Peyer's patch (tissue), 4 donors: Measurements from ENCODE around the gene OSBPL10.

Source experiments
- CTCF ChIP-seq, 6 experiments: fragments of 450-650 bp in 4 of 6; fragments of 200-600 bp in 2 of 6; sonication (generic) in 1 of 6; IDR thresholded peaks; one replicate each; pipeline ENCODE4 v1.5.1; 2017 to 2019; ENCODE audit warnings: antibody characterized with exemption in 6 of 6, mild to moderate bottlenecking in 3 of 6, moderate library complexity in 1 of 6
- POLR2A ChIP-seq, 2 donors: fragments of 450-650 bp; IDR thresholded peaks; one replicate each; pipeline ENCODE4 v1.5.1; 2017; ENCODE audit warnings: antibody characterized with exemption in 2 of 2, mild to moderate bottlenecking in 2 of 2, moderate library complexity in 2 of 2

- TF ChIP-seq POLR2A (IDR thresholded peaks at IDR 0.05), result no peak
- TF ChIP-seq CTCF (IDR thresholded peaks at IDR 0.05), result no peak
Measured at GRCh38 chr3:31659246-31659645, 321.8 kb downstream of the OSBPL10 start.
